Stimulated activated CD8-positive, alpha-beta memory T cell treated with anti-CD3 and anti-CD28 coated beads, Interleukin-7, amount 100 ng/mL, for 4 hours (primary cell): ENCODE data around the gene HSPA12A.

Experiments
- DNase-seq, 2 donors: peaks; one replicate each; pipeline ENCODE4 v3.0.0-alpha.2; 2020; ENCODE audit warnings: low read depth in 2 of 2

HSPA12A gene

DNA sequence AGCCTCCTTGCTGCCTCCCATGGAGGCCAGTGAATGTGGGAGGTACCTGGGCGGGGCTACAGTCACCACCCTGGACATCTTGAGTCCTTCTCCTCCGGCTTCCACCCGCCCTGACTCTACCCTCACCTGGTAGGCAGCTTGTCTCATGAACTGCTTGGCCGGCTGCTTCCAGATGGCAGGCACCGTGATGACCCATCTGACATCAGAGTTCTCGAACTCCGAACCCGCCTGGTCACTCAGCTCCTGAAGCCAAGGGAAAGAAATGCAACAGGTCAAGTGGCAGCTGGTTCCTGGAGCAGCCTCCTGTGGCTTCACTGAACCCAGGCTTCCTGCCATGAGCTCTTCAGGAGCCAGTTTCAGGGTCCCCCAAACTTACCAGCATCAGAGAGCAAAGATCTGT is 50.1 kb downstream of the HSPA12A start:
- DNase-seq, result no peak

- no peak for DNase-seq
These were observed 50.7 kb downstream of the HSPA12A start for GRCh38 chr10:116691635-116692034.

- no peak for DNase-seq
These were observed 51.7 kb downstream of the HSPA12A start for GRCh38 chr10:116690356-116691322.

DNA sequence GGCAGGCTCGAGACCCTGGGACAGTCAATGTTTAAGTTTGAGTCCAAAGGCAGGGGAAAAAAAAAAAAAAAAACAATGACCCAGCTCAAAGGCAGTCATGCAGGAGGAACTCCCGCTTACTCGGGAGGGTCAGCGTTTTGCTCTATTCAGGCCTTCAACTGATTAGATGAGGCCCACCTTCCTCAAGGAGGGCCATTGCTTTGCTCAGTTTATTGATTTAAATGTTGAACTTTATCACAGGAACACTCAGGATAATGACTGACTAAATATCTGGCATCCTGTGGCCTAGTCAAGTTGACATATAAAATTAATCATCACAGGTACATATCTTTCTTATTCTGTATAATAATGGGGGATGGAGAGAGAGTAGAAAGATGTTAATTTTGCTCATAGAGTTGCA is 52.6 kb downstream of the HSPA12A start:
- no peak for DNase-seq

DNA sequence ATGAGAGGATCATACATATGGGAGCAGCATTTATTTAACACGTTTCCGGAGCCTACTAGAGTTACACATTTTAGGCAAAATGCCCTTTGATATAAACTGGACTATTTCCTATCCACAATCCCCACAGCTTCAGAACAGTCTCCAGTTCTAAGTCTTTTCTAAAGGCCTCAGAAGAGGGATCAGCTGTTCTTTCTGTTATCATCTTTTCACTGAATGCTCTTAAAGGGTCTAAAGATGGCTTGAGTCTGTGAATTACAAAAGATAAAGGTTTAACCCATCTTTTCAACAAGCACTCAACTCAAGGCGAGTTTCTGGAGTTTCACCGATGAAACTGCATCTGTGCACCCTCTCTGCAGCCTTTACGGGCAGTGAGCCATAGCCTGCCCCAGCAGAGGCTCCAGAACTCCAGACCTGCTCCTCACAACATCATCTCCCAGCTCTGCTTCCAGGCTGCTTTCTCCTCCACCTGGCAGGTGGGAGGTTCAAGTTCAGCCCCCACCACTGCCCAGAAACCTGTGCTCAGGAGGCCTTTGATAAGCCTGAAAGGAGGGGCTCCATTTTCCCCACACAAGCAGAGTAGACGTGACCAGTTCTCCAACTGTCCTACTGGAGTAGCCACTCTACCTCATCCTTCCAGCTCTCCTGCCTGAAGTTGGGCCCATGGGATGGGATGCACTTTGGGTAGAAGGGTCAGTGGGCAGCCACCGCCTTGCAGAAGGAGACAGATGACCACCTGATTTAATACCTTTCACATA is 53.4 kb downstream of the HSPA12A start:
- DNase-seq, result no peak

- no peak for DNase-seq
These were observed 54.1 kb downstream of the HSPA12A start for GRCh38 chr10:116688241-116688711.

DNA sequence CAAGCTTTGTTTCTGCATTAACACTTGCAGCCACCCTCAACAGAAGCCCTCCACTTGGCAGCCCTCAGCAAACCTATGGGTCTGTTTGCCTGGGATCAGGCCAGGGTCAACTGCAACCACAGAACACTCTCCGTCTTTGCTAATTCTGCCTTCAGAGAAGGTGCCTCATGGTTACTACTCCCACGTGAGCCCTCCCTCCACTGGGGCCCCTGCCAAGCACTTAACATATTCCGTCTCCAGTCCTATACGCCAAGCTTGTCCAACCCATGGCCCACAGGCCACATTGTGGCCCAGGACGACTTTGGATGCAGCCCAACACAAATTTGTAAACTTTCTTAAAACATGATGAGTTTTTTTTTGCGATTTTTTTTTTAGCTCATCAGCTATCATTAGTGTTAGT is 54.7 kb downstream of the HSPA12A start:
- DNase-seq, result no peak

- no peak for DNase-seq
These were observed 55.7 kb downstream of the HSPA12A start for GRCh38 chr10:116686632-116687031.

GRCh38 chr10:116685807-116686206 is 56.6 kb downstream of the HSPA12A start:
- no peak for DNase-seq

- DNase-seq, result no peak
These were observed 57.6 kb downstream of the HSPA12A start for GRCh38 chr10:116684781-116685180.

DNA sequence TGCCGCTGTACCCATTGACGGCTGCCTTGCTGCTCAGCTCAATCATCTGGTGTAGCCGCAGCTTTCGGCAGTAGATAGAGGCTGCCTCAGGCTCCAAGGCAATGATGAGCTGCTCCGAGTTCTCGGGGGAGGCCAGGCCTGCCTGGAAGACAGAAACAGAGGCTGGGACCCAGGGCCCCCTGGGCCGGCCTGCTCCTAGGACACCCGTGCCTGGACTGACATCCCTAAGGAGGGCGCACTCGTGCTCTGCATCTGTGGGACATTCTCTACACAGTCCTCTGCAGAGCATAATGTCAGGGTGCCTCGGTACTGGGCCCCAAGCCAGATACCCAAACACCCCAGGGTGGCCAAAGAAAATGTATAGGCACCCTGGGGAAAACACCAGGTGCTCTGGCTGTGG is 58.5 kb downstream of the HSPA12A start:
- no peak for DNase-seq

DNA sequence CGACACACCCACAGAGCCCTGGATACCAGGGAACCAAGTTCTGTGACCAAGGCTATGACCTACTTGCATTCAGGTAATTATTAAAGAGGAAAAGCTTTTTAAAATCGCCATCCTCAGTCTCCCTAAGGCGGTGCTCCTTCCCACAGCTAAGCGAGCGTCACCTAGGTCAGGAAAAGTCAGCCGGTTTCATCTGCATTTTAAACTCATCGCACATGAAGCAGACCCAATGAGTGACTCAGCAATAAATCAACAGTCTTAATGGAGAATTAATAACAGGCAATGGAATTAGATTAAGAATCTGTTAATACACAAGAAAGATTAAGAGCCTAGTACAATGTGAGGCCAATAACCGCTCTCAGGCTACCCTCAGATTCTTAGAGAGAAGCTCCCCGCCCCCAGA is 59.2 kb downstream of the HSPA12A start:
- DNase-seq, result no peak

DNA sequence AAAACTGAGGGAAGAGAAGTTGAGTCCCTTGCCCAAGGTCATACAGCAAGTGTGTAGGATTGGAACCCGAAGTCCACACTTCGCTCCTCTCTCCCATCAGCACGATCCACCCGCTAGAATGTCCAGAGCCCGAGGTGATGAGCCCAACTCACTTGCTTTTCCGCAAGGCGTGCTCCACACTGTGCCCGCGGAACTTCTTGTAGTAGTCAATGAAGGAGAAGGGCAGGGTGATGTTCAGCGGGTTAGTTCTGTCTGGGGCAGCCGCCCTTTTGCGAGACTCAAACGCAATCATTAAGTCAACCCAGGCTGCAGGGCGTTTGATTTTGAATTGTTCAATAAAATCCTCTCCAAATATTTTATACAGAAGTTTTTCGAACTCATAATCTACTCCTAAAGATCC is 63.0 kb downstream of the HSPA12A start:
- no peak for DNase-seq

DNA sequence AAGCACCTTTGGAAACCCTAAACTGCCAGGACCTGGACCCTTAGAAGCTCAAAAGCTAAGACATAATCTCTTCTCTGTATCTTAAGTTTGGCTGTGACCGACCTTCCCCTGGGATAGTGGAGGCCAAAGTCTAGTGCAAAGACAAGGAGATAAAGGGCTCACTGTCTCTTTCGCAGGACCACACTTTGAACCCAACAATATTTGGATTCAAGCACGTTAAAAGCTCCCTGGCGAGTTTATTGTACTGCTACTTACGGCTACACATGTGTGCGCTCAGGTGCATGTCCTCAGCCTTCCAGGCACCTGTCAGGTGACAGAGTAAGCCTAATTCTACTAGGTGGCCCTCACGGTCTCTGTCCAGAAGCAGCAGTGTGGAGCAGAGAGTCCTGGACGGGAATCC is 65.7 kb downstream of the HSPA12A start:
- no peak for DNase-seq

DNA sequence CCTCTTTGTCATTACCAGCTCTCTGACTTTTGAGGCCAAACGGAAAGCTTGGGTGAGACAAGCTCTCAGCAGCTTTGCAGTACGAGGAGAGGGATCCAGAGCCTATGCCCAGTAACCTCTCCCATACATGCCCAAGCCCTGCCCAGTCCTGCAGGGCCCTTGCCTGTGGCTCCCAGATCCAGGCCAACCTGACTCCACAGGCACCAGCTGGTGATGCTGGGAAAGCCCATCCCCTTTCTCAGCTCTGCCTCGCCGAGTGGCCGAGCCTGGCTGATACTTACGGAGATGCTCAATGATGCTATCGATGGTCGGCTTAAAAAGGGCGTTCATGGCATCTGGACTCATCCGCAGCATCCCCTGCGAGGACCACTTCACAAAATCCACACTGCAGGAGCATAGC is 66.2 kb downstream of the HSPA12A start:
- no peak for DNase-seq

GRCh38 chr10:116674901-116675423 is 67.4 kb downstream of the HSPA12A start:
- no peak for DNase-seq

GRCh38 chr10:116673866-116674265 is 68.5 kb downstream of the HSPA12A start:
- no peak for DNase-seq

GRCh38 chr10:116672891-116673290 is 69.5 kb downstream of the HSPA12A start:
- no peak for DNase-seq

- no peak for DNase-seq
These were observed 71.0 kb downstream of the HSPA12A start for GRCh38 chr10:116671274-116671926.

- DNase-seq, result no peak
These were observed 71.7 kb downstream of the HSPA12A start for GRCh38 chr10:116670706-116671105.

DNA sequence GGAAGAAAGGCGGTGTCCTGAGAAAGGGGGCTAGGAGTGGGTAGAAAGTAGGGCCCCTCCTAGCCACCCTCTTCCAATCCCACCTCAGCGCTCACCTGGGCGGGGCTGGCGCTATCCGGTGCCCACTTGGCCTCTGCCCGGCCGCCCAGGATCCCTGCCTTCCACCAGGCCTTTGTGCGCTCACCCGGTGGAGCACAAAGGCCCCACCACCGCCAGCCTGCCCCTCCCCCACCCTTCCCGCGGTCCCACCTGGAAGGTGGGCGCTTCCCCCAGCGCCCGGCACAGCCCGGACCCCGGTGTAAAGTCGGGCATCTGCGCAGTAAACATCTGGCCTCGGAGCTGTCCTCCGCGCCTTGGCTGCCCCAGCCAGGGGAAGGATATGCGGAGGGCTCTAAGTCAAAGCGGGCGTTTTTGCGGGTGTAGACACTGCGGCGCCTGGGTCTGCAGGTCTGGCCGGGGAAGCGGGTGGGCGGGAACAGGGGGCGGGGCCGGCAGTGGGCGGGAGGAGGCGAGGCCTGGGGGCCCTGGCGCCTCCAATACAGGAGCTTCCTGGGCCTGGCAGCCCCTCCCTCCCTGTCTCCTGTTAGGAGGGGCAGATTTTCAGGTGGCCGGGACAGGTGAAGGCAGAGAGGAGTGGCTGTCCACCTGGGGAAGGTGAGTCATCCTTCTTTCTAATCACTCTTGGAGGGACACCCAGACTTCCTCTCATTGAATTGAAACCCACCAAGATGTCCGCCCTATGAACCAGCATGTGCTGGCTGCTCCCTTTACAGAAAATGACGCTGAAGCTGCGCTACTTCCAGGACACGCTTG is 72.3 kb downstream of the HSPA12A start:
- DNase-seq, result no peak
